Measurements from ENCODE around the gene VAMP2.

The VAMP2 gene

GRCh38 chr17:8141741-8142140, 21.0 kb downstream of the VAMP2 start:
- no peak for DNase-seq

- DNase-seq = no peak
Measured at GRCh38 chr17:8141045-8141444, 21.7 kb downstream of the VAMP2 start.

- no peak for DNase-seq
Measured at GRCh38 chr17:8140065-8141029, 22.4 kb downstream of the VAMP2 start.

GRCh38 chr17:8138672-8139371, 23.9 kb downstream of the VAMP2 start:
- peak; percentile 98 for DNase-seq

GRCh38 chr17:8138374-8138671, 24.4 kb downstream of the VAMP2 start:
- DNase-seq = no peak

- DNase-seq = no peak
Measured at GRCh38 chr17:8137645-8138373, 24.9 kb downstream of the VAMP2 start.

- no peak for DNase-seq
Measured at GRCh38 chr17:8133941-8134340, 28.8 kb downstream of the VAMP2 start.

GRCh38 chr17:8133399-8133798, 29.3 kb downstream of the VAMP2 start:
- DNase-seq = no peak

GRCh38 chr17:8131844-8132441, 30.8 kb downstream of the VAMP2 start:
- DNase-seq = no peak

- no peak for DNase-seq
Measured at GRCh38 chr17:8128125-8128784, 34.5 kb downstream of the VAMP2 start.

- DNase-seq = no peak
Measured at GRCh38 chr17:8126491-8127066, 36.2 kb downstream of the VAMP2 start.

GRCh38 chr17:8125947-8126490, 36.7 kb downstream of the VAMP2 start:
- DNase-seq = no peak

GRCh38 chr17:8125154-8125946, 37.4 kb downstream of the VAMP2 start:
- no peak for DNase-seq

- no peak for DNase-seq
Measured at GRCh38 chr17:8124350-8125153, 38.2 kb downstream of the VAMP2 start.

- no peak for DNase-seq
Measured at GRCh38 chr17:8123695-8124349, 38.9 kb downstream of the VAMP2 start, which contains the start of gene HES7. Gene HES7, minus strand, starts transcription at chr17:8124106. Its CDS starts 22 bp downstream, at chr17:8124084.

GRCh38 chr17:8122924-8123694, 39.6 kb downstream of the VAMP2 start:
- no peak for DNase-seq

- DNase-seq = no peak
Measured at GRCh38 chr17:8122422-8122923, 40.3 kb downstream of the VAMP2 start.

GRCh38 chr17:8121681-8122421, 40.9 kb downstream of the VAMP2 start:
- DNase-seq = no peak

Data from amniotic stem cell (primary cell).